Lung microvascular endothelial cell (primary cell): ENCODE results near the gene WHRN. TPM values are rescaled to one million over a fixed set of nuclear protein-coding genes. Genes with fewer than 3 reads are reported as not detected.

Experiments used
- DNase-seq, 2 donors: peaks; one replicate each; pipeline versions ENCODE4 v3.0.0 to v3.0.0-alpha.2; 2010; ENCODE audit warnings: low read depth in 2 of 2
- total RNA-seq: library from RNA; depleted of rRNA; stranded (reverse); fragments of >200 nt; gene quantifications from 2 replicates; pipeline ENCODE4 v1.2.1, GENCODE V29; 2014

The WHRN gene
- total RNA-seq, 1 donor from 2014 or later = 0.20 TPM

DNA sequence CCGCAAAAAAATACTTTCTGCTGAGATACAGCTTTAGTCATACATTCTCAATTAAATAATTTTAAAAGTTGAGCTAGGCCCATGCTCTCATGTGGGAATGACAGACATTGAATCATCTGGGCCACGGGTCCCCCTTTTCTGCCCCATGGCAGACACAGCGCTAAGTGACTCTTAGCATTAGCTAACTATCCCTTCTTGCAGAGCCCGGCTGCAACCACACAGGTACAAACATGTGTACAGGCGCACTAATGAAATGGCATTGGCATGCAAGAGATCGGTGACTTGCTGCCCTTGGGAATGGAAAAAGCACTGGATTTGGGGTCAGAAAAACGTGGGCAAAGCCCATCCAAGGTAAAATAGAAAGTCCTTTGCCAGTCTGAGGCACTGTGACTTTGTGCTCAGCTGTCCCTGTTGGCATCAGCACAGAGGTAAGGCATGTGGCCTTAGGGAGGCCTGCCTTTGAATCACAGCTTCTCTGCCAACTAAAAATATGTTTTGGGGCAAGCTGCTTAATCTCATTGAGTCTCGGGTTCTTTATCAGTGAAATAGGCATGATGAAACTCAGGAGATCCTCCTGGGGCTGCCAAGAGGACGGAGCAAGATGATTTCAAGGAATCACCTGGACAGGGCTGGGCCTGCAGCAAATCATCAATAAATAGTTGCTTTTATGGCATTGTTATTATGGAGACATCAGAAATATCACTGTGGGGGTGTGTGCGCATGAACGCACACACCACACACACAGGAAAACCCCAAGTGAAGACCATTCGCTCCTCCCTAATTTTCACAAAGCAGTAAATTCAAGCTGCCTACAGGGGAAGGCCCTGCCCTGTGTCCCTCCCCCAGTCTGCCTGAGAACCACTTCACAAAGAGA is 54.2 kb downstream of the WHRN start:
- DNase-seq = no peak

DNA sequence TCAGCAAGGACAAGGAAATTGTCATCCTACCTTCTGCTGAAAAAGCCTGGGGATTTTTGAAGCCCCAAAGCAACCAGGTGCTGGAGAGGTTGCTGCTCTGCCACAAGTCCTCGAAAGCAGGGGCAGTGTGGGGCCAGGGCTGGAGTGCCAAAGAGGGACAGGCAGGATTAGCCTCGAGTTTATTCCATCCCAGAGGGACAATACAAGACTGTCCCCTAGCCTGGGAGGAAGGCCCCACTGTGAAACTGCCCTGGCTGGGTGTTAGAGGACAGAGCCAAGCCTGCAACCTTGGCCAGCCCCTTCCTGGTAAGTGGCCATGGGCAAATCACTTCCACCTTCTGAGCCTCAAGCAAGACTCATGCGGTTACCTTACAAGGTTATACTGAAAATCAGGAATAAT is 55.1 kb downstream of the WHRN start:
- DNase-seq = no peak

DNA sequence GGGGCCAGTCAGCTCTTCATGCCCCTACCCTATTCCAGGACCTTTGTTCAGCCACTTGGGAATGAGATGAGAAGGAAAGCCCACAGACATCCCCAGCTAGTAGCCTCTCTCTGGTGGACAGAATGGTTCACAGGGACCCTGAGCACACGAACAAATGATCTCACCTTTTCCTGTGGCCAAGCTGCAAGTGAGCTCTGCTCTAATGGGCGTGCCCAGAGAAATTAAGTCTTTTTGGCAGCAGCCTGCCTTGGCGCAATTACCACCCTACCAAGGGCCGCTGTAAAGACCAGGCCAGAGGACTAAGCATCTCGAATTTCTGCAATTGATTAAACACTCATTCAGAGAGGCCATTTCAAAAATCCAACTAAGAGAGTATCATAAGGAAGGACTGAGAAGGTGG is 56.0 kb downstream of the WHRN start:
- no peak for DNase-seq

DNA sequence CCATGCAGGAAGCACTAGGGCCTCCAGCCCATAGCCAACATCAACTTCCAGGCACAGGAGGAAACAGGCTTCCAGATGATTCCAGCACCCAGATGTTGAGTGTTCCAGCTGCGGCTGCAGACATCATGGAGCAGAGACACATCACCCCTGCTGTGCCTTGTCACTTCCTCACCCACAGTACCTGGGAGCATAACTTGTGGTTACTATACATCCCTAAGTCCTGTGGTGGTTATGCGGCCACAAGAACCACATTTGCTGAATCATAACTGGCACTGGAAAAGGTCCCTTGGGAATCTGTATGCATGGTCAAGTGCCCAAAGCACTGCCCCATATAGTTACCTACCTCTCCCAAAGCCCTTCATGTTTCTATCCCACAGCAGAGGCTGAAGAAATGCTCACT is 56.6 kb downstream of the WHRN start:
- no peak for DNase-seq

DNA sequence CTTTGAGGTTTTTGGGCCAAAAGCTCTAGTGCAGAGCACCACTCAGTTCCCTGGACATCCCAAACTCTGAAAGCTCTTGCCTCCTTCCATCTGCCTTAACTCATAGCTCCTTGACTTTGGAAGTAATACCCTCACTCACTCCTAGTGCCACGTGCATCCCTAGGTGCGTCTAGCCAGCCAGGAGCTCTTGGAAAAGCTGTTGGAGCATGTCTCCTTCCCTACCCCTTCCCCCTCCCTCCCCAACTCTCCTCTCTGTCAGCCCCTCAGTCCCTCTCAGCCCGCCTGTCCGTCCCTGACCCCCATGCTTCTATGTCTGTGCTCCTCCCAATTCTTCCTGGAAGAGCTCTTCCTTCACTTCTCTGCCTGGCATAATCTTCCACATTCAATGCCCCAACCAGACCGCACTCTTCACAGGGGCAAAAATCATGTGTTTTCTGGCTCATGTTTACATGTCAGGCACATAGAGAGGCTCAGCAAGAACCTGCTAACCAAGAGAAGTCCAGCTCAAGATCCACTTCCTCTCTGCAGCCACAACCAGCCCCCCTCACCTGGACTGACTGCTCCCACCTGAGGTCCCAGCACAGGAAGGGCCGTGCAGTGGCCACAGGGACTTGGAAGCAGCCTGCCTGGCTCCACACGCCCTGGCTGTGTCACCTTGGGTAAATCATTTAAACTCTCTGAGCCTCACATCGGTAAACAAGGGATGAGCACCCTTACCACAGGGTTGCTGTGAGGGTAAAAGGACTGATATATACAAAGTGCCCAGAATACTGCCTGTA is 58.4 kb downstream of the WHRN start:
- DNase-seq = no peak

DNA sequence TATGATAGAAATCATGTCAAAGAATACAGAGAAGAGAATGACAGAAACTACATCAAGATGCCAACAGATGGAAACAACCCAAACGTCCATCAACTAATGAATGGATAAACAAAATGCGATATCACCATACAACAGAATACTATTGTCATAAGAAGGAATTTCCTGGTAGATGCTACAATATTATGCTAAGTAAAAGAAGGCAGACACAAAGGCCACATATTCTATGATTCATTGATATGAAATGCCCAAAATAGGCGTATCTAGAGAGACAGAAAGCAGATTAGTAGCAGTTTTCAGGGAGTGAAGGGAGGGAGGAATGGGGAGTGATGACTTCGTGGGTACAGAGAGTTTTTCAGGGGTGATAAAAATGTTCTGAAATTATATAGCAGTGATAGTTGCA is 59.2 kb downstream of the WHRN start:
- DNase-seq = peak; percentile 12 to 50

DNA sequence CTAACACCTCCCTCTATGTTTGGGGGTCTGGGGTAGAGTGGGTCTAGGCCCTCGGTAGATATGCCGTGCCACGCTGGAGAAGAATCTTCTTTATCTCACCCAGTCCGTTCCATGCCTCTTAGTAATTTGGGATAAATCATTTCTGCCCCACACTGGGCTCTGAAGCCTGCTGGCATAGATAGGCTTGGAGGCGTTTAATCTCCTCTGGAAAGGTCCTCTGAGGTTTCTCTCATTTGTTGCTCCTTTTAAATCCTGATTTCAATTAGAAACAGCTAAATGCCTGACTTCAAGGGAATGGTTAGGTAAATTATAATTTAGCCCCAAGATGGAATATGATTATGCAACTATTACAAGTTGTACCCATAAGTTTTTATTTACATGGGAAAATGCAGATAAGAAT is 59.7 kb downstream of the WHRN start:
- DNase-seq = no peak

DNA sequence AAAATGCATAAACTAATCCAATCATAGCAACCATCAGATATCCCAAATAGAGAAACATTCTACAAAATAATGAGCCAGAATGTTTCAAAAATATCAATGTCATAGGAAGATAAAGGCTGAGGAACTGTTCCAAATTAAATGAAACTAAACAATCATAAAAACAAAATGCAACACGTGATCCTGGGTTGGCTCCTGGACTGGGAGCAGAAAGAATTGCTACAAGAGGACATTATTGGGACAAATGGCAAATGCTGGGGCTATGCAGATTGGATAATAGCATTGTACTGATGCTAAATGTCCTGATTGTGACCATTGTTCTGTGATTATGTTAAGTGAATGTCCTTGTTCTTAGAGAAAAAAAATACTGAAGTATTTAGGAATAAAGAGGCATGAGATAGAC is 63.3 kb downstream of the WHRN start:
- DNase-seq = no peak

DNA sequence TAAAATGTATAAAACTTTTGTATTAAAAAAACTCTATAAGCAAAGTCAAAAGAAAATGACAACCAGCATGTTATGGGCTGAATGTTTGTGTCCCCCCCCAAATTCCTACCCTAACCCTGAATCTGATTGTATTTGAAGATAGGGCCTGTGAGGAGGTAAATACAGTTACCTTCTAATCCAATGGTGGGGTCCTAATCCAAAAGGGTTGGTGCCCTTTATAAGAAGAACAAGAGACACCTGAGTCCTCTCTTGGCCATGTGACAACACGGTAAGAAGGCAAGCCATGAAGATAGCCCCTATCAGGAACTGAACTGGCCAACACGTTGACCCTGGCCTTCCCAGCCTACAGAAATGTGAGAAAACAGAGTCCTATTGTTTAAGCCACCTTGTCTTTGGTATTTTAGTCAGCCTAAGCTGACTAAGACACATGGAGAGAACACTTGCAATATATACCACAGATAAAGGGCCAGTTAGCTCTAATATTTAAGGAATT is 67.8 kb downstream of the WHRN start:
- DNase-seq = no peak

DNA sequence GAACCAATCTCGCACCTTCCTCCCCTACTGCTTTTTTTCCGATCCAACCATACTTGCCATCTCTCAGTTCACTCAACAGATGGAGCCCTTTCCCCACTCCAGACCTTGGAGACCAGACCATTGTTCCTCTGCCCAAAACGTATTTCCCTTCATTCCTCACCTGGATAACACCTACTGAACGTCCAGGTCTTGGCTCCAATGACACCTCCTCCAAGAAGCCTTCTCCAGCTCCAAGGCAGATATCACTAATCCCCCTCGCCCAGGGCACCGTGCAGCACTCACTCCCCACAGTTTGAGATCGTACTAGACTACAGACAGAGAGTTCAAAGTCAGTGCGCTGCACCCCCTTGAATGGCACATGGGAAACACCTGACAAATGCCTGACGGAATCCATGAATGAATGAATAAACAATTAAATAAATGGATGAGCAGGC is 70.4 kb downstream of the WHRN start:
- DNase-seq = peak; percentile 52 to 60

DNA sequence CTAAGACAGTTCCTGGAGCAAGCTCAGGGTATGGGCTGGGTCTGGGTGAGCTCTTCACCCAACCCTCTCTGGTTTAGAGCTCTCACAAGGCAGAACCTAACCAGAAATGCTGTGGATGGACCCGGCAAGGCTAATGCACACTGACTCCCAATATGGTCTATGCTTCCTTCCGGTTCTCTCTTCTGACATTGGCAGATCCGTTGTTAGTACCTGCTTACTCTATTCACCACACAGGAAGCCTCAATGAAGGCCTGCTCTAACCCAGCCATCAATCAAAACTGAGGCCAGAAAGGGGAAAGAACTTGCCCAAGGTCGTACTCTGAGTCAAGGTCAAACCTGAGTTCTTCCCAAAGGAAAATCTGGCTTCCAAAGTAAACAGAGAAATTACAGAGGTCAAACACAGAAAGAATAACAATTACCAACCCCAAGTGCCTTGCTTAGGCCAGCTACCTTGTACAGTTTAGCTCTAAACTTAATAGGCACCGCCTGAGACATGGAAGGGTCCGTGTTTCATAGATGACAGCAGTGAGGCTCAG is 71.5 kb downstream of the WHRN start:
- DNase-seq = no peak

DNA sequence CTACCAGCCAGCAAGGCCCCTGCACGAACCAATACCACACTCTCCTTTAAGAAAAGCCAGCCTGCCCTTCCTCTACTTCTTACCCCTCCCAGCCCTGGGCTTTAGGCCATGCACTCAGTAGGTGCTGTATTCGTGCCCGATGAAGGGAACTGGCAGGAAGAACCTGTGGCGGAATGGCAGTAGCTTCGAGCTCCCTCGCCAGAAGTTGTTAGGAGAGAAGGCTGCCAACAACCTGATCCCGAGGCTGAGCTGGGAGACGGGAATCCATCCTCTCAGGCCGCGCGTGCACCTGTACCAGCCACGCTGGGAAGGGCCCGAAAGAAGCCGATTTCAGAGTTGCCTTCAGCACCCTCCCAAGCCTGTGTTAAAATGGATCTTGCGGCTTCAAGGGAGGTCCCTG is 72.2 kb downstream of the WHRN start:
- no peak for DNase-seq

DNA sequence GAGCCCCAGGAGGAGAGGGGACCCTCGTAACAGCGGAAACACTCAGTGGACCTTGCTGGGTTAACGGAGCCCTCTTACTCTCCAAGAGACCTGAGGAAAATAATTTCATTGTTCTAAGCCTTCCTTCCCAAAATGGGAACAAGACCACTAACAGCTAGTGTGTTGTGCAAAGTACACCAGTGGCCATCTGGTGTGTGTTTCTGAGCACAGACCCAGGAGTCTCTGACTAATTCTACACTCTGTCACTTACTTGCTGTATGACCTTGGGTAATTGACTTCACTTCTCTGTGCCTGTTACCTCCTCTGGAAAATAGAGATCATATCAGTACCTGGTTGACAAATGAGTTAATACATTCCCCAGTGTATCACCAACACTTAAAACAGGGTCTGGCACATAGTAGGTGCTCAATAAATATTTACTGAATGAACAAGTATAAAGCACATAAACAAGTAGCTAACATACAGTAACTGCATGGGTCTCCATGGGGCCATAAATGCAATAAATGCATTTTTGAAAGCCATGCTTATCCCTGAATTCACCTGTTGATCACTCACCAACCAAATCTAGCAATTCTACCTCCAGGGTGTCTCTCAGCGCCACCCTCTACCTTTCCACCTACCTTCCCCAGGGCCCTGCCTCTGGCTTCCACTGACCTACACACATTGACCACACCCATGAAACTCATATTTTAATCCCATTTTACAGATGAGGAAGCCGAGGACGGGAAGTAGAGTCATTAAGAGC is 72.8 kb downstream of the WHRN start:
- DNase-seq = no peak

DNA sequence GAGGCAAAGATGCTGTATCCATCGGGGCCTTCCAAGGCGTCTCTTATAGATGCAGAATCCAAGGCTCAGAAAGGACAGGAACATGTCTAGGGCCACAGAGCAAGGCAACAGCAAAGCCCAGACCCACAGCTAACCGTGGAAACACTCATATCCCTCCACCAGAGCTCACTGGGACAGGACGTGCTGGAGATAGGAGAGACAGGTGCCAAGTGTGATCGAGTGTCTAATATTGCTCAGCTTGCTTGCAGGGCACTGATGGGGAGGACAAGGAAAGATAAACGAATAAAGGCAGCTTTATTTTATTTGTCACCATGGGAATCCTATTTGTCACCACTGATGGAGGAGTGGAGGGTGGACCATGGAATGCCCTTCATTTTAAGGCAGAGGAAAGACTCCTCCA is 73.5 kb downstream of the WHRN start:
- DNase-seq = no peak

DNA sequence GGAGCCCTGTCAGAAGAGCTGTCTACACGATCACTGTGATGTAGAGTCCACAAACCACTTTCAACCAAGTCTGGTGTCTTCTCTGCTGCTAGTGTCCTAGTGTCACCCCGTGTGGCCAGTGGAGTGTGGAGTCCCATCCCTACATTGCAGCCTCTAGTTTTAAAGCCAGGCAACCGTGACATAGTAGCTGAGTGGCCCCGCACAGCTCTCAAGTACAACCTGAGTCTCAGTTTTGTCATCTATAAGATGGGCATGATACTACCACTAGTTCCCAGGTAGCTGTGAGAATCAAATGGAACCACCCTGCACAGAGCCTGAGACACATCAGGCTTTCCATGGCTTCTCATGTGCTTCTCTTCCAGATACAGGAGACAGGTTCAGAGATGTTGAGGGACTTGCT is 74.3 kb downstream of the WHRN start:
- DNase-seq = no peak

DNA sequence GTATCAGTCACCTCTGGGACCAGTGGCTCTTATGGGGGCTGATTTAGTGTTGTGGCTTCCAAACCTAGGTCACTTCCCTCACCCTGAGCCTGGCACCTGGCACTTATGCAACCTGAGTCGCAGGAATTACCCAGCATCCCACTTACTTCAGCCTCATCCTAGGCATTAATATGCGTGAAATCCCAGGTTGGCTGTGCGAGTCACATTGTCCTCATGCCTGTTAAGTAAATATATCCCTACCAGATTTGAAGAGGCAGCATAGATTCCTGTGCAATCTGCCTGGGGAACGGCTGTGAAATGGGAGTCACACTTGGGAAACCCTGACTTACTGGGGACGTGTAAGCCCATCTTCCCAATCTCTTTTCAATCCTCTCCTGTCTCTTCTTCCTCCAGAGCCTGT is 74.8 kb downstream of the WHRN start:
- no peak for DNase-seq

DNA sequence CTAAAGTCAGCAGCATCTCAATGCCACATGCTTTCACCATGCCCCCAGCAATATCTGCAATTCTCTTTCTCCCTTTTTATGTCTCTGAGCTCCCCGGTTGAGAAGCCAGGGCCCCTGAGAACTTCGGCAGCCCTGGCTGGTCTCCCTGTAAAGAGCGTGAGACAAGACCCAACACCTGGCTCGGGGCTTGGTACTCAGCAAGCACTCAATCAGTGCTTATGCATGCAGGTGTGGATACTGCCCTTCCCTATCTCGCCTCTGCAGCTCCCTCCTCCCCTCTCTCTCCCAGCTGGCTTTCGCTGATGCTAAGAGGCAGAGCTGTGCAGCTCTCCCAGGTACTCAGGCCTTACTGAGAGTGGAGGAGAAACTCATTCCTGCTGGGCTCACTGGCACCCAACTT is 75.8 kb downstream of the WHRN start:
- no peak for DNase-seq

DNA sequence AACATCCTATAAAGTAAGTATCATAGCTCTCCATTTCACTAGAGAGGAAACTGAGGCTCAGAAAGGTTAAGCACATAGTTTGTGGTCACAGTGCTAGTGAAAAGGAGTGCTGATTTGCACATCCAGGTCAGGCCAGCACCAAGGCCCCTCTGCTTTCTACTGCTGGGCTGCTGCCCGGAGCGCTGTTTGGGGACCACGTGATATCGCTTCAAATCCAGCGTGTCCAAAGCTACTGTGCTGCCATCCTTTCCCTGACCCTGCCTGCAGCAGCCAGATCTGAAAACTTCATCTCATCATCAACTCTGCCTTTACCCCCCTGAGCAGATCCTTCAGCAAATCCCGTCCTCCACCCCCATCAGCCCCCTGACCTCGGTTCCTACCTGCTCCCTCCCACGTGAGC is 76.8 kb downstream of the WHRN start:
- DNase-seq = no peak

DNA sequence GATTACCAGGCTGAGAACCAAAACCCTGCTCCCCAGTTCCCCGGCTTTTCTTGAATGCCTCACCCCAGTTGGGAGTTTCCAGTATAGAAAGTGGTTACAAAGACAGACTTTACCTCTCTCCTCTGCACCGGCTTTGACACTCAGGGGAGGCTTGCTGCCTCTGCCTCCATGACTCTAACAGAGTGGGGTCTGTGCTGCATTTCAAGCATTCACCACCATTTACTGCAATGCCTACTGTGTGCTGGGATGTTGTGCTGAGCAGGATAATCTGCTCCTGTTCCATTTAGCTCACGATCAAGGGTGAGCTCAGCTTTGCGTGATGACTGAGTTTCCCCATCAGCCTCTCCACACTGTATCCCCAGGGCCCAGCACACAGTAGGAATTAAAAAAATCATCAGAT is 77.6 kb downstream of the WHRN start:
- DNase-seq = no peak

DNA sequence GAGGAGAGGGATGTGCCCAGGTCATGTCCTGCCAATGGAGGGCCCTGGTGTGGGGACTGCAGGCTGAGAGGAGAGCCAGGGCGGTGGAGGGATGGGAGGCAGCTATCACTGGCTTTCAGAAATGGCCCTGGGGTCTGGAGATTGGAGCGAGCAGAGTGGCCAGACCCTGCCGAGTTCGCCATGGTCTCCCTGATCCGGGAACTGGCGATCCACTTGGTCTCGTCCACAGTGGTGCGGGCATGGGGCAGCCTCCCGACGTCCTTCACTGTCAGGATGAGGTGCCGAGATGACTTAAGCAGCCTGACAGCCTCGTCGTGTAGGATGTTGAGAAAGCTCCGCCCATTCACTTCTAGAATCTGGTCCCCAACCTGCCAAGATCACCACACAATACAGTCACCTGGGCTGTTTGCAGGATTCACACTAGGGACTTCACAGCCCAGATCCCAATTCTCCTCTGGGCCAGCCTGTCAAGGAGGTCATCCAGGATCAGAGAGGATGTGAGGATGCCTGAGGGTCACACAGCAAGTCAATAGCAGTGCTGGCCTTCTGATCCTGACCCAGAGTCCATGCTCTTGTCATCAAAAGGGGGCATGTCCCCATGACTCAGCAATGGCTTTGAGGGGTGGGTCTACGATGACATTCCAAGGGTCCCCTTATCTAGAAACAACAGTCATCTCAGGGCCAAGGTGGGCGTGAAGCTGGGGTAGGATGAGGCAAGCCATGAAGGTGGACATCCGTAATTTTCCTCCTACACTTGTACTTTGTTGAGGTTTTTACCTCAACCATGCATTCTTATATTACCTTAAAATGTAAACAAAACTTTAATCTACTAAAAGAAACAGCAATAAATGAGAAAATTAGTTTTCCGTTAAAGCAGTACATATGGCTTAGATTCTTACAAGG is 79.0 kb downstream of the WHRN start:
- no peak for DNase-seq

DNA sequence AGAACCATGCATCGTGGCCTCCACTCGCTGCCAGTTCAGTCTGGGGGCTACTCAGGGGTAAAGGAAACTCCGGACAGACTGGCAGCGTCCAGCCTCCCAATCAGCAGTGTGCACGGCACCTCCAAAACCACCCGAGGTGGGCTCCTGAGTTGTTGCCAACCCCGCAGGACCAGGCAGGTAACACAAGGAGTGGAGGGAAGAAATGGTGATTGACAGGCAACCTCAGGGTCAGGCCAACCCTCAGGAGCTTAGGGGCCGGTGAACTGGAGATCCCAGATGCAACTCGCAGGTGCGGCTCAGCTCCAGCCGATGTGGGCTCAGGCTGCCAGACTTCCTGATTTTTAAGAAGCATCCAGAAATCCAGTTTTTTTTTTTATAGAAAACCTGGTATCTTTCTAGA is 80.1 kb downstream of the WHRN start:
- DNase-seq = no peak
